HG02623 (cell line): ENCODE data around the gene ADARB2.

ENCODE experiments used
- ATAC-seq: cut with Tn5 transposase; IDR thresholded peaks from one replicate; pipeline ENCODE4 v1.9.1; 2021; ENCODE audit warnings: moderate library complexity; ENCODE audit not compliant: unreplicated experiment

ADARB2 gene

DNA sequence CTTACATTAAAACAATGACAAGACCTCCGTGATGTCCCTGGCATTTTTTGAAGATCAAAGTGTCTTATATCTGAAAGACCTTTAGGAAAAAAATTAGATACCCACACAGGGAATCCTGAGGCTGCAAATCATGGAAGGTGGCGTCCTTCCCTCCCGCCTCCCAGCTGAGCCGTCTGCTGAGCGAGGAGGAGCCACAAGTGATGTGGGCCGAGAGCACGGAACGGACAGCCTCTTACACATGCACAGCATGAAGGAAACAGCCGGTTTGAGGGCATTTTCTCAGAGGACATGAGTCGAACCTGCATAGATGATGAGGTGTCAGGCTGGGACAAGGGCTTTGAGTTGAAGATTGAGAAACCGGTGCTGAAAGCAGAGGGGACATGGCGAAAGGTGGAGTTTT lies 163.3 kb downstream of the ADARB2 start:
- no peak for ATAC-seq

DNA sequence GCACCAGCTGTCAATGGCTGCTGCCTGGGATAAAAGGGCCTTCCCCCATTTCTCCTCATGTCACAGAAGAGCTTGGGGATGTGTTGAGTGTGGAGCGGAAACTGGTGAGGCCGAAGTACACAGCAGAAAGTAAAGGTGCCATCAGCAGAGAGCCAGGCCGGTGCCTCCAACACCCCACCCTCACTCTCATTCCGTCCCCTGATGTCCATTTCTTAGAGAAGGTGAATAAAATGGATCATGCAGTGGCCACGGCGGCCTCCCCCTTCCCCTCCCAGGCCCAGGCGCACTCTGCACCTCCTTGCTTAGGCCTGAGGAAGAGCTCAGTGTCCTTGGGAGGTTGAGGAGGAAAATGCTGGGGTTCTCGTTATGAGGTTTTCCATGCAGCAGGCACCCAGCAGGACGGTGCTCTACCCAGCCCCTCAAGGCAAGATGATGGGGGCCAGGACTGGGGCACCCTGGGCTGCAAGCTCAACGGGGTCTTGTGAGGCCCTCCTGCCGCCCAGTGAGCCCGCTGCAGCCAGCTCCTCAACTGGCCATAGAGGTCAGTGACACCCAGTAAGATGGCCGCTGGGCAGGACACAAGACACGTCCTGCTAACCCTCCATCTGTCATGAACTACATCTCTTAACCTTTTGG lies 163.9 kb downstream of the ADARB2 start:
- ATAC-seq, result no peak

DNA sequence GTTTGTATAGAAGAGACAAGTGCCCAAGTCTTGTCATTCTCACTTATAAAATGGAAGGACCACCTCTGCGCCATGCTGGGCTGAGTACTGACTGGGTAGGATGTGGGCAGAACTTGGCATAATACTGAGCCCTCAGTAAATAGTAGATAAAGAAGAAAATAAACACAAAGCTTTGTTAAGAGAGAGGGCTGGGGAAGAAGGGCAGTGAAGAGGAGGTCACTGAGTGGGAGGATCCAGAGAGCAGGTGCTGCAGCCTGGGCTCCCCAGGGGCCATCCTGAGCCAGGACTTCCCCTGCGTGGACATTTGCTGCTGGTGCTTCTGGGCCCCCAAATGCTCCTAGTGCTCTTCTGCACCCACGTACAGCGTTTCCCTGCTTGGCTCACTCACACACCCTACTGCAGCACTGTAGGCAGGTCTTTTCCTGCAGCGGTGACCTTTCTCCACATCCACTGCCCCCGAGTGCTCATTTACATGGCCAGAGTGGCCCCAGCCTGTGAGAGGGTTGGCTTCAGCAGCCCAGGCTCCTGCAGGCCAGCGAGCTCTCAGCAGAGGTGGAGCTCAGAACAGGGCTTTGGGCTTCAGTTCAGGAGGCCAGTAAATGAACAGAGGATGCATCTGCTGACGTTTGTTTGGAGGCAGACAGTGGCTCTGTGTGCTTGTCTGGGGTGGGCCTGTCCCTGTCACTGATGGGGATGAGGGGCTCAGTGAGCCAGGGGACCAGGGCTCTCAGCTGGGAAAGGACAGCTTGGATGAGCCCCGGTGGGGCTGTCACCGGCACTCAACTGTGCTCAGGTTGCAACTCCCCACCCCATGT lies 164.6 kb downstream of the ADARB2 start:
- no peak for ATAC-seq

- ATAC-seq, result no peak
These were observed 165.6 kb downstream of the ADARB2 start for GRCh38 chr10:1571587-1572237.

DNA sequence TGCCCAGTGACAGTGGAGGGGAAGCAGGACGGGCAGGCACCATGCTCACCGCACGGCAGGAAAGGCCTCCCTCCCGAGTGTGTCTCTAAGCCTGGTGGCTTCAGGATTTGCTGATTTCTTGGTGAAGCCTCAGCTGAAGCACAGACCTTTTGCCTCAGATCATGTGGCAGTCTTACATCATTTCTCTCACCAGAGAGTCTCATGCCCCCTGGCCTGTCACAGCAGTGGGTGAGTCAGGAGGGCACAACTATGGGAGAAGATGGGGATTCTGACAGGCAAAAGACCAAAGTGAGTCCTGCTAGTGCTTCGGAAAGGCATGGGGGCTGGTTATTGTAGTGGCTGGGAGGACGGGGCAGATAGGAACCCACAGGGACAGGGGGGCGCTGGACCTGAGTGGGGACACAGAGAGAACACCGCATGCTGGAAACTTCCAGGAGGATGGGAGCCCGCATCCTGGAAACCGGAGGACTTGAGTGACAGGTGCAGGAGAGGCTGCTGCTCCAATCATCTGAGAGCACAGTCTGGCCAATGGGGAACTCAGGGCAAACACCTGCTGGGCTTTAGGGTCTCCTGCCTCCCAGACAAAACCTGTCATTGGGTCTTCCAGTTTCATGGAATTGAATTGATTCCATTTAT lies 166.8 kb downstream of the ADARB2 start:
- no peak for ATAC-seq

GRCh38 chr10:1569208-1569607 lies 168.1 kb downstream of the ADARB2 start:
- ATAC-seq, result no peak

- no peak for ATAC-seq
These were observed 169.4 kb downstream of the ADARB2 start for GRCh38 chr10:1567742-1568495.

- ATAC-seq, result no peak
These were observed 170.2 kb downstream of the ADARB2 start for GRCh38 chr10:1567152-1567551.

- ATAC-seq, result no peak
These were observed 172.5 kb downstream of the ADARB2 start for GRCh38 chr10:1564791-1565190.

DNA sequence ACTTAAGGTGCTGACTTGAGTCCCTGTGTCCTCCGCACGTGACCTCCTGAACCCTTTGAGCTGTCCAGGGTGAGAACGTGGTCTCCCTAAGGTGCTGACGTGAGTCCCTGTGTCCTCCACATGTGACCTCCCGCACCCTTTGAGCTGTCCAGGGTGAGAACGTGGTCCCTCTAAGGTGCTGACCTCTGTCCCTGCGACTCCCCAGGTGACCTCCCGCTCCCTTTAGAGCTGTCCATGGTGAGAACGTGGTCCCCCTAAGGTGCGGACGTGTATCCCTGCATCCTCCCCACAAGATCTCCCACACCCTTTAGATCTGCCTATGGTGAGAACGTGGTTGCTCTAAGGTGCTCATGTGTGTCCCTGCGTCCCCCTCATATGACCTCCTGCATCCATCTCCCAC lies 174.3 kb downstream of the ADARB2 start:
- ATAC-seq, result no peak

GRCh38 chr10:1561731-1562337 lies 175.5 kb downstream of the ADARB2 start:
- no peak for ATAC-seq

- ATAC-seq, result no peak
These were observed 176.7 kb downstream of the ADARB2 start for GRCh38 chr10:1560535-1561192.

- ATAC-seq, result no peak
These were observed 177.6 kb downstream of the ADARB2 start for GRCh38 chr10:1559761-1560160.

GRCh38 chr10:1559311-1559710 lies 178.0 kb downstream of the ADARB2 start:
- no peak for ATAC-seq

DNA sequence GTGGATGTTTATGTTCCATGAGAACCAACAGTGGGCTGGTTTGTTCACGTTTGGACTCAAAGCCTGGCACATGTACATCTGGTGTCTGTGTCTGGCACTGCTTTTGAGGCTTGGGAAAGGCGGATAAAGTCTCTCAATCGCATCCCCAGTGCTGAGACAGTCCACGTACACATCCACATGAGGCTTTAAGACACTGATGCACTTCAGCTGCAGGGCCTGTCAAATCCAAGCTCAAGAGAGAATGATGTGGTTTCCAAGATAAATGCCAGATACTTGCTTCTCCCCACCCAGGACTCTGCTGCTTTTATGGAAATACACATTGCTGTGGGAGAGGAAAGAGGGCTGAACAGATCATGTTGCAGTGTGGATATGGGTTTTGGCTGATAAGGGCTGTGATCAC lies 178.4 kb downstream of the ADARB2 start:
- no peak for ATAC-seq

DNA sequence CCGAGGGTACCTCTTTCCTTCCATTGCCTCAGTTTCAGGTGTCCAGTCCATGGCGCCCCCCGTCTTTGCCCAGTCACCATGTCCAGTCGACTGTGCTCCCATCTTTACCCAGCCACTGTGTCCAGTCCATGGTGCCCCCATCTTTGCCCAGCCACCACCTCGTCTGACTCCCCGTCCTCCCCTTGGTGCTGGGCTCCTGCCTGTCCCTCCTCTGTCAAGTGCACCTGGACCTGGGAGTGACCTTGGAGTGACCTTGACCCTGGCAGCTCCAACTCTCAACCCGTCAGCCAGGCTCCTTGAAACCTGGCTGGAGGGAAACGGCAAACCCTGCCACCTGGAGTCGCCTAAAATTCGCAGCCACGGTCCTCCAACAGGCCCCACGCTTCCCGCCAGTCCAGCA lies 180.2 kb downstream of the ADARB2 start:
- no peak for ATAC-seq

GRCh38 chr10:1556496-1556895 lies 180.8 kb downstream of the ADARB2 start:
- ATAC-seq, result no peak

DNA sequence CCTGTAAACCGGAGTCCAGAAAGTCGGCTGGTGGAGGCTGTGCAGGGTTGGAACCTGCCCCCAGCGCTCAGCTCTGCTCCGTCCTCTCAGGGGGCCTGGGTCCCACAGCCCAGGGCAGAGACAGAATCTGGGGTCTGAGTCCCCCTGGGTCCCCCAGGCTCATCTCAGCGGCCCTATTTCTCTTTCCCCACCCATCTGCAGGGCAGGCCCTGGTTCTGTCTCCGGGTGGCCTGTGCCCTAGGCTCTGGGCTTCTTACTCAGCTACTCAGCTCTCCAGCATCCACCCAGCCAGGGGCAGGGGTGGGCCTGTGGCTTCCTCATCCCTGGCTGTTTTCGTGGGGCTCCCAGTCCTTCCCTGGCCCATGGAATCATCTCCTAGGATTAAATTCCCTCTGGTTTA lies 183.4 kb downstream of the ADARB2 start:
- ATAC-seq, result no peak

- no peak for ATAC-seq
These were observed 184.2 kb downstream of the ADARB2 start for GRCh38 chr10:1552881-1553670.
